Measurements from ENCODE around the gene ADCK1.

Gene ADCK1

DNA sequence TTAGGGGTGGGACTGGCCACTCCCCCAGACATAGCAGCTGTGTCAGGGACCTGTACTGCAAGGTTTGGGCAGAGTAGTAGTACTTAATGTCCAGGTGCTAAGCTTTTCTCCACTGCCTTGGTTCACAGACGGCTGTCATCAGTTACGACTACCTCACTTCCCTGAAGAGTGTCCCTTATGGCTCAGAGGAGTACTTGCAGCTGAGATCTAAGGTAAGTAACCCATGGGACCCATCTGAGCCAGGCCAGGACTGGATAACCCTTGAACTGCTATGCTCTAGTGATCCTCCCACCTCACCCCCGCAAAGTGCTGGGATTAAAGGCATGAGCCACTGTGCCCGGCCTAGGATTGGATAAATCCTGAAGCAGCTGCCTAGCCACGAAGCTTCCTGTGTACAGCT lies 22.4 kb downstream of the ADCK1 start:
- no peak overlapping the region for H3K27ac ChIP-seq
- TF ChIP-seq ZFX (IDR thresholded peaks at IDR 0.05) (no peak), CTCF (conservative IDR thresholded peaks at IDR 0.05) (no peak)

- no peak overlapping the region for H3K27ac ChIP-seq
- TF ChIP-seq ZFX (IDR thresholded peaks at IDR 0.05) (no peak), CTCF (conservative IDR thresholded peaks at IDR 0.05) (no peak)
Observed at GRCh38 chr14:77822741-77823140, 22.8 kb downstream of the ADCK1 start.

DNA sequence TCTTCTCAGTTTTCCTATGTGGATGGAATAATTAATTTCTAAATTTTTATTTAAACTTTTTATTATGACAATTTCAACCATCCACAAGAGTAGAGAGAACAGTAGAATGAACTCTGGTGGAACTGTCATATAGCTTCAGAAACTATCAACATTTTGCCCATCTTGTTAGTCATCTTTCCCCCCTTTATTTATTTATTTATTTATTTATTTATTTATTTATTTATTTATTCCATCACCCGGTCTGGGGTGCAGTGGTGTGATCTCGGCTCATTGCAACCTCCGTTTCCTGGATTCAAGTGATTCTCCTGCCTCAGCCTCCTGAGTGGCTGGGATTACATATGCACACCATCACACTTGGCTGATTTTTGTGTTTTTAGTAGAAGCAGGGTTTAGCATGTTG lies 23.5 kb downstream of the ADCK1 start:
- no peak overlapping the region for H3K27ac ChIP-seq
- TF ChIP-seq ZFX (IDR thresholded peaks at IDR 0.05) (no peak), CTCF (conservative IDR thresholded peaks at IDR 0.05) (no peak)

DNA sequence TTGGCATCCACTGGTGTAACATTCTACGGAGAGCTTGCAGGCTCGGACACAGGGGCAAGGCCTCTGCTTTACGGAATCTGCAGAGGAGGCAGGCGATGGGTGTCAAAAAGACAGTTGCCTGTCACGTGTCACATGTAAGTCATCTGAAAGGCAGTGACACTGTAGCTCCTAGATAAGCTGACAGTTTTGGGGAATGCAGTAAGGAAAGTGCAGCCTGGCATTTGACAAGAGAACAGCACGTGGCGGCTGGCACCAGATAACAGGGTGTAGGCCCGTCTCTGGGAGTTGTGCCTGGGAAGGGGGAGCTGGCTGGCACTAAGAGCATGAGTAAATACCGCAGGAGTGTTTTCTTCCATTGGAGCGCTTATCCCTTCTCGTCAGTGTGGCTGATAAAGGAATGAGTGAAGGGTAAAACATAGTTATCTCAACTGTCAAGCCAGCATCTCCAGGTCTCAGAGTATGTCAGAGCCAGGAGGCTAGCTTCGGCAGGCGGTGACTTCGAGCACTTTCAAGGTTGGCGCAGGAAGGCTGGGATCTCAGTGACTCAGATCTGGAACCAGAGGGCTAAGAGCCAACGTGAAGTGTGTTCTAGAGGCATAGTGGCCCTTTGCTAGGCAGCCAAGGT lies 26.1 kb downstream of the ADCK1 start:
- TF ChIP-seq CTCF (conservative IDR thresholded peaks at IDR 0.05) (no peak), ZFX (IDR thresholded peaks at IDR 0.05) (no peak)
- H3K27ac ChIP-seq = no peak overlapping the region

- no peak overlapping the region for H3K27ac ChIP-seq
- no peak for TF ChIP-seq CTCF (conservative IDR thresholded peaks at IDR 0.05)
- no peak for TF ChIP-seq ZFX (IDR thresholded peaks at IDR 0.05)
Observed at GRCh38 chr14:77830692-77831091, 30.8 kb downstream of the ADCK1 start.

DNA sequence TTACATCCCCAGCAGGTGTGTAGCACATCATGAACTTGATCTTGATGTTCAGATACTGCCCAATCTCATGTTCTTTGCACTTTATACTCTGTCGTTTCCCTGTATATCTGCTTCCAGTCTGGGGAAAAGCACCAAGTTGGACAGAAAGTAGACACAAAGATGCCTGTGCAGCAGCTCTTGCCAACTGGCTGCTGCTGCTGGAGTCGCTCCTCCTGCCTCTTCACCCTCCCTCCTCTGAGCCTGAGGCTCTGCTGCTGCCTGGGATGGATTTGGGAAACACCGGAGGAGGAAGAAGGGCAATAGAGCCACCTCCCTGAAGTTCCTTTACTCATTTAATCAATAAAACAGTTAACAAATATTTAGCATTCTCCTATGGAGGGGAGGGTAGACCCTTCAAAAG lies 32.4 kb downstream of the ADCK1 start:
- TF ChIP-seq ZFX (IDR thresholded peaks at IDR 0.05) = no peak
- TF ChIP-seq CTCF (conservative IDR thresholded peaks at IDR 0.05) = no peak
- H3K27ac ChIP-seq = no peak overlapping the region

- H3K27ac ChIP-seq = no peak overlapping the region
- TF ChIP-seq ZFX (IDR thresholded peaks at IDR 0.05) = no peak
- TF ChIP-seq CTCF (conservative IDR thresholded peaks at IDR 0.05) = no peak
Observed at GRCh38 chr14:77837926-77838325, 38.0 kb downstream of the ADCK1 start.

Data from C4-2B (cell line).